ENCODE measurements around the gene MOK.

DNA sequence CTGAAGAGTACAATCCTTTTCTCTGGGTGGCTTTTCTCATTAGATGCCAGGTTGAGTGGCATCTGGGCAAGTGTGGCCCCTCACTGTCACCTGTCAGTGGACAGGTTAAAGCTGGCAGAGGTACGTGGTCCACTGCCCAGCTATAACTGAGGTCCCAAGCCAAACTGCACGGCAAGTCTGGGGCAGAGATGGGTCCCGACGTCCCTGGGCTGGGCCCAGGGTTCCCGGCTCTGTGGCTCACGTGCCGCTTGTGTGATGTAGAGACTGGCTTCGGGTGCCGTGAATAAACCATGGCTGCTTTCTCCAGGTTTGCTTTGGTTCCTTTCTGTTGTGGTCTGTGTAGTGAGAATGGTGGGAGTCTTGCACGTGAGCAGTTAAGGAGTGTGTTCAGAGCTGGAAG, 87.6 kb downstream of the MOK start:
- no peak for TF ChIP-seq POLR2A (IDR thresholded peaks at IDR 0.05)
- TF ChIP-seq, protein P1, sequence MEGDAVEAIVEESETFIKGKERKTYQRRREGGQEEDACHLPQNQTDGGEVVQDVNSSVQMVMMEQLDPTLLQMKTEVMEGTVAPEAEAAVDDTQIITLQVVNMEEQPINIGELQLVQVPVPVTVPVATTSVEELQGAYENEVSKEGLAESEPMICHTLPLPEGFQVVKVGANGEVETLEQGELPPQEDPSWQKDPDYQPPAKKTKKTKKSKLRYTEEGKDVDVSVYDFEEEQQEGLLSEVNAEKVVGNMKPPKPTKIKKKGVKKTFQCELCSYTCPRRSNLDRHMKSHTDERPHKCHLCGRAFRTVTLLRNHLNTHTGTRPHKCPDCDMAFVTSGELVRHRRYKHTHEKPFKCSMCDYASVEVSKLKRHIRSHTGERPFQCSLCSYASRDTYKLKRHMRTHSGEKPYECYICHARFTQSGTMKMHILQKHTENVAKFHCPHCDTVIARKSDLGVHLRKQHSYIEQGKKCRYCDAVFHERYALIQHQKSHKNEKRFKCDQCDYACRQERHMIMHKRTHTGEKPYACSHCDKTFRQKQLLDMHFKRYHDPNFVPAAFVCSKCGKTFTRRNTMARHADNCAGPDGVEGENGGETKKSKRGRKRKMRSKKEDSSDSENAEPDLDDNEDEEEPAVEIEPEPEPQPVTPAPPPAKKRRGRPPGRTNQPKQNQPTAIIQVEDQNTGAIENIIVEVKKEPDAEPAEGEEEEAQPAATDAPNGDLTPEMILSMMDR (IDR thresholded peaks at IDR 0.05): no peak

All from vagina (tissue), 2 donors.